Measurements from ENCODE around the gene FAT1.

The FAT1 gene

DNA sequence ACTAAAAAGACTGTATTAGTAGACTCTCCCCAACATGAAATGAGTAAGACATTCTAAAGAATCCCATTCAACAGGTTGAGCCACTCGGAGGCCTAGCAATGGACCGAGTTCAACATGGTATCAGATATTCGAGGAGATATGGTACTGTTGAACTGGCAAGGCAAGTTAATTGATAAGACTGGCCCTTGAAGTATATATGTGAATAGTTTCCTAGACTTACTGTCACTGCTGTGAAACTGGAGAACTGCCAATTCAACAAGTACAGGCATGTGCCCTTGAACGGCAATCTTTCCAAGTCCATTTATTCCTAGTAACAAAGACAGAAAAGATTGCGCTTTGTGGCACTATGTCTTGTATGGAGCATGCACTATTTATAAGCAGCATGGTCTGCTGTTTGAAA, 24.4 kb downstream of the FAT1 start:
- no peak for DNase-seq (ENCODE audit: low spot score)
- Histone ChIP-seq H3K36me3 (replicated peaks in 1 of 2; ENCODE audit: control insufficient read depth in 2 of 2, insufficient read depth in 2 of 2, low read length in 2 of 2) (peaks cover 9 to 70% of the 10 kb centered on the region in 2 donors), H3K4me3 (ENCODE audit: low read length in 2 of 2) (no peak overlapping the region), H3K27me3 (ENCODE audit: control insufficient read depth in 3 of 3, insufficient read depth in 3 of 3, low read depth in 1 of 3, low read length in 3 of 3) (no peaks in the 10 kb centered on the region), H2BK12ac (ENCODE audit: low read length) (no peak overlapping the region), H3K79me1 (ENCODE audit: low read depth, low read length) (peaks cover 2% of the 10 kb centered on the region), H4K91ac (ENCODE audit: low read depth, low read length, poor library complexity) (no peak overlapping the region), H2AK5ac (ENCODE audit: low read depth, low read length) (no peak overlapping the region), H3K23ac (ENCODE audit: low read depth, low read length, poor library complexity) (no peak overlapping the region), H2BK15ac (ENCODE audit: low read length) (no peak overlapping the region), H3K9ac (ENCODE audit: low read depth, low read length, poor library complexity) (no peak overlapping the region), H2BK5ac (ENCODE audit: low read length) (no peak overlapping the region), H2BK120ac (ENCODE audit: low read depth, low read length) (no peak overlapping the region), H3K4me1 (ENCODE audit: control insufficient read depth in 2 of 2, insufficient read depth in 1 of 2, low read depth in 1 of 2, low read length in 2 of 2) (peaks cover 19 to 23% of the 10 kb centered on the region in 2 donors), H3K4me2 (ENCODE audit: insufficient read depth, low read length, poor library complexity, severe bottlenecking) (no peak overlapping the region), H3K4ac (ENCODE audit: low read length) (no peak overlapping the region), H2AFZ (ENCODE audit: low read length) (no peak overlapping the region), H4K8ac (ENCODE audit: low read depth, low read length) (no peak overlapping the region), H3K9me3 (replicated peaks in 1 of 2; ENCODE audit: control insufficient read depth in 2 of 2, insufficient read depth in 1 of 2, low read depth in 1 of 2, low read length in 2 of 2) (peaks cover 0 to 20% of the 10 kb centered on the region in 2 donors), H3K27ac (replicated peaks; ENCODE audit: low read length) (no peak overlapping the region), H3K18ac (ENCODE audit: low read length) (no peak overlapping the region), H3K14ac (ENCODE audit: low read length) (no peak overlapping the region)
- WGBS, 2 donors (ENCODE audit: extremely low coverage in 2 of 2, insufficient read length in 2 of 2, insufficient replicate concordance in 1 of 2) = no CpG with 5 or more reads among the region's 5 CpGs

DNA sequence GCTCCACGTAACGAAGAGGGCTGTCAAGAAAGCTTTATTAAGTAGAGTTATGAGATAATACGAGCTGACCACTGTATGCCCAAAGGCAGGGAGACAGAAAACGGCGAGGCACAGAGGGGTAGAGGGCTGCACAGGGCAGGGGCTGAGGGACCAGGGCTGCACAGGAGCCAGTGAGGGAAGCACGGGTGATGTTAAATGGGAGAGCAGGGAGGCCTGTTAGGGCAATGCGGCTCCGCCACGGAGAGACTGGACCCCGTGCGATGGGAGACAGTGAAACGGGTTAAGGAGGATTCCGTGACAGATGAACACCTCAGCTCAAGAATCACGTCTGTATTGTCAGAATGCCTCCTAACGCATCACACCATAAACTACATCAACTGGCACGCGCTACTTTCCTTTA, 25.1 kb downstream of the FAT1 start:
- no peak overlapping the region for H2BK5ac ChIP-seq (ENCODE audit: low read length)
- peaks cover 19 to 22% of the 10 kb centered on the region in 2 donors for H3K4me1 ChIP-seq (ENCODE audit: control insufficient read depth in 2 of 2, insufficient read depth in 1 of 2, low read depth in 1 of 2, low read length in 2 of 2)
- H3K79me1 ChIP-seq (ENCODE audit: low read depth, low read length) = peaks cover 2% of the 10 kb centered on the region
- H3K4me2 ChIP-seq (ENCODE audit: insufficient read depth, low read length, poor library complexity, severe bottlenecking) = no peak overlapping the region
- no peak overlapping the region for H2BK120ac ChIP-seq (ENCODE audit: low read depth, low read length)
- H2AFZ ChIP-seq (ENCODE audit: low read length) = no peak overlapping the region
- peaks cover under 1 to 20% of the 10 kb centered on the region in 2 donors for H3K9me3 ChIP-seq (replicated peaks in 1 of 2; ENCODE audit: control insufficient read depth in 2 of 2, insufficient read depth in 1 of 2, low read depth in 1 of 2, low read length in 2 of 2)
- no CpG with 5 or more reads among the region's 17 CpGs for WGBS, 2 donors (ENCODE audit: extremely low coverage in 2 of 2, insufficient read length in 2 of 2, insufficient replicate concordance in 1 of 2)
- H2BK12ac ChIP-seq (ENCODE audit: low read length) = no peak overlapping the region
- H3K4me3 ChIP-seq (ENCODE audit: low read length in 2 of 2) = no peak overlapping the region
- no peak overlapping the region for H2BK15ac ChIP-seq (ENCODE audit: low read length)
- no peak overlapping the region for H3K23ac ChIP-seq (ENCODE audit: low read depth, low read length, poor library complexity)
- H4K91ac ChIP-seq (ENCODE audit: low read depth, low read length, poor library complexity) = no peak overlapping the region
- no peak overlapping the region for H2AK5ac ChIP-seq (ENCODE audit: low read depth, low read length)
- no peak for DNase-seq (ENCODE audit: low spot score)
- no peak overlapping the region for H3K27ac ChIP-seq (replicated peaks; ENCODE audit: low read length)
- no peaks in the 10 kb centered on the region for H3K27me3 ChIP-seq (ENCODE audit: control insufficient read depth in 3 of 3, insufficient read depth in 3 of 3, low read depth in 1 of 3, low read length in 3 of 3)
- H3K18ac ChIP-seq (ENCODE audit: low read length) = peak overlapping the region; percentile 4
- H4K8ac ChIP-seq (ENCODE audit: low read depth, low read length) = no peak overlapping the region
- no peak overlapping the region for H3K14ac ChIP-seq (ENCODE audit: low read length)
- no peak overlapping the region for H3K4ac ChIP-seq (ENCODE audit: low read length)
- peaks cover 8 to 63% of the 10 kb centered on the region in 2 donors for H3K36me3 ChIP-seq (replicated peaks in 1 of 2; ENCODE audit: control insufficient read depth in 2 of 2, insufficient read depth in 2 of 2, low read length in 2 of 2)
- H3K9ac ChIP-seq (ENCODE audit: low read depth, low read length, poor library complexity) = no peak overlapping the region

DNA sequence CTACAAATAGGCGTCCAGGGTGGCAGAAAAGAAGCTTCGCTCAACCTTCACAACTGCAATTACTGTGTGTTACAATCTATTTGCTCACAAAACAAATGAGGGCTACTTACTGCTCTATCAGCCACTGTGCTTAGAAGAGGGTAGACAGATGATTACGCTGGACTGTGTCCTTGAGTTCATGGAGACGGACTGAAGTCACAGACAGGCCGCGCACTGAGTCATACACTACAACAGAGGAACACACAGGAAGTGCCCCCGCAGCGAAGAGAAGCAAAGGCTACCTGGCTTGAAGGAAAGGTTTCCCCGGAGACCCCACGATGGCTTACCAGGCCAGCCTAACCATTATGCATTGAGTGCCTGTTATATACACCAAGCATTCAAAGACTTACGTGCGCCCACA, 25.6 kb downstream of the FAT1 start:
- Histone ChIP-seq H4K8ac (ENCODE audit: low read depth, low read length) (no peak overlapping the region), H3K27ac (replicated peaks; ENCODE audit: low read length) (no peak overlapping the region), H3K4ac (ENCODE audit: low read length) (no peak overlapping the region), H2AFZ (ENCODE audit: low read length) (no peak overlapping the region), H2BK120ac (ENCODE audit: low read depth, low read length) (no peak overlapping the region), H4K91ac (ENCODE audit: low read depth, low read length, poor library complexity) (no peak overlapping the region), H3K23ac (ENCODE audit: low read depth, low read length, poor library complexity) (no peak overlapping the region), H3K4me3 (ENCODE audit: low read length in 2 of 2) (no peak overlapping the region), H3K4me1 (ENCODE audit: control insufficient read depth in 2 of 2, insufficient read depth in 1 of 2, low read depth in 1 of 2, low read length in 2 of 2) (peaks cover 19 to 20% of the 10 kb centered on the region in 2 donors), H2AK5ac (ENCODE audit: low read depth, low read length) (no peak overlapping the region), H3K9ac (ENCODE audit: low read depth, low read length, poor library complexity) (no peak overlapping the region), H3K36me3 (replicated peaks in 1 of 2; ENCODE audit: control insufficient read depth in 2 of 2, insufficient read depth in 2 of 2, low read length in 2 of 2) (peaks cover 11 to 63% of the 10 kb centered on the region in 2 donors), H3K27me3 (ENCODE audit: control insufficient read depth in 3 of 3, insufficient read depth in 3 of 3, low read depth in 1 of 3, low read length in 3 of 3) (no peaks in the 10 kb centered on the region), H3K14ac (ENCODE audit: low read length) (no peak overlapping the region), H3K18ac (ENCODE audit: low read length) (no peak overlapping the region), H3K4me2 (ENCODE audit: insufficient read depth, low read length, poor library complexity, severe bottlenecking) (no peak overlapping the region), H2BK12ac (ENCODE audit: low read length) (no peak overlapping the region), H3K9me3 (replicated peaks in 1 of 2; ENCODE audit: control insufficient read depth in 2 of 2, insufficient read depth in 1 of 2, low read depth in 1 of 2, low read length in 2 of 2) (peaks cover 5 to 20% of the 10 kb centered on the region in 2 donors), H2BK5ac (ENCODE audit: low read length) (no peak overlapping the region), H2BK15ac (ENCODE audit: low read length) (no peak overlapping the region), H3K79me1 (ENCODE audit: low read depth, low read length) (peaks cover 2% of the 10 kb centered on the region)
- DNase-seq (ENCODE audit: low spot score) = no peak
- WGBS, 2 donors (ENCODE audit: extremely low coverage in 2 of 2, insufficient read length in 2 of 2, insufficient replicate concordance in 1 of 2) = no CpG with 5 or more reads among the region's 12 CpGs

DNA sequence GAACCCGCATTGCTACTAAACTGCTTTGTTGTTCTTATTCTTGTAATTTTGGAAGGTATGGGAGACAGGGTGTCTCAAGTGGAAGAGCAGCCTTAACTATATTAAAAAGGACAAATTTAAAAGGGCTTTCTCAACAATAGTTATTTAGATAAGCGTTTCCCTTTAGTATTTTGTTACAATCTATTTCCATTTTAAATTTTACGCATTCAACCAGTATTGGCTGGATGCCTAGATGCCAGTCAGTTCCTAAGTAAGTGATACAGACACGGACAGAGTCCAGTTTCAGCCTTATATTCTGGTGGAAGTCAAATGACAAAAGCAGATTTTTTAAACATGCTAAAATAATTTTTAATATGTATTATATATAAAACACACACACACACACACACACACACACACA, 28.3 kb downstream of the FAT1 start:
- H2AFZ ChIP-seq (ENCODE audit: low read length) = no peak overlapping the region
- H3K9ac ChIP-seq (ENCODE audit: low read depth, low read length, poor library complexity) = no peak overlapping the region
- no peak overlapping the region for H2BK120ac ChIP-seq (ENCODE audit: low read depth, low read length)
- no CpG with 5 or more reads among the region's 4 CpGs for WGBS, 2 donors (ENCODE audit: extremely low coverage in 2 of 2, insufficient read length in 2 of 2, insufficient replicate concordance in 1 of 2)
- H2AK5ac ChIP-seq (ENCODE audit: low read depth, low read length) = no peak overlapping the region
- no peak overlapping the region for H3K14ac ChIP-seq (ENCODE audit: low read length)
- no peak for DNase-seq (ENCODE audit: low spot score)
- peaks cover 3 to 6% of the 10 kb centered on the region in 2 donors for H3K4me1 ChIP-seq (ENCODE audit: control insufficient read depth in 2 of 2, insufficient read depth in 1 of 2, low read depth in 1 of 2, low read length in 2 of 2)
- H3K27ac ChIP-seq (replicated peaks; ENCODE audit: low read length) = no peak overlapping the region
- H2BK15ac ChIP-seq (ENCODE audit: low read length) = no peak overlapping the region
- no peak overlapping the region for H3K18ac ChIP-seq (ENCODE audit: low read length)
- H3K4me3 ChIP-seq (ENCODE audit: low read length in 2 of 2) = no peak overlapping the region
- no peak overlapping the region for H3K4me2 ChIP-seq (ENCODE audit: insufficient read depth, low read length, poor library complexity, severe bottlenecking)
- H3K4ac ChIP-seq (ENCODE audit: low read length) = no peak overlapping the region
- H3K9me3 ChIP-seq (replicated peaks in 1 of 2; ENCODE audit: control insufficient read depth in 2 of 2, insufficient read depth in 1 of 2, low read depth in 1 of 2, low read length in 2 of 2) = peaks cover 8 to 26% of the 10 kb centered on the region in 2 donors
- H3K27me3 ChIP-seq (ENCODE audit: control insufficient read depth in 3 of 3, insufficient read depth in 3 of 3, low read depth in 1 of 3, low read length in 3 of 3) = no peaks in the 10 kb centered on the region
- H2BK5ac ChIP-seq (ENCODE audit: low read length) = no peak overlapping the region
- no peak overlapping the region for H4K8ac ChIP-seq (ENCODE audit: low read depth, low read length)
- no peaks in the 10 kb centered on the region for H3K79me1 ChIP-seq (ENCODE audit: low read depth, low read length)
- H3K36me3 ChIP-seq (replicated peaks in 1 of 2; ENCODE audit: control insufficient read depth in 2 of 2, insufficient read depth in 2 of 2, low read length in 2 of 2) = peaks cover 11 to 80% of the 10 kb centered on the region in 2 donors
- H3K23ac ChIP-seq (ENCODE audit: low read depth, low read length, poor library complexity) = no peak overlapping the region
- H4K91ac ChIP-seq (ENCODE audit: low read depth, low read length, poor library complexity) = no peak overlapping the region
- no peak overlapping the region for H2BK12ac ChIP-seq (ENCODE audit: low read length)
